PC-3 (cell line): ENCODE results near the gene SUSD2. TPM values are rescaled to one million over a fixed set of nuclear protein-coding genes. Genes with fewer than 3 reads are reported as not detected.

Experiments
- ATAC-seq: fragments of 200-7000 bp; cut with Tn5 transposase; 2 replicates; pipeline ENCODE4 v1.9.1; 2020; ENCODE audit warnings: mild to moderate bottlenecking, moderate library complexity
- BruUV-seq: library from RNA; stranded (reverse); fragments of 400-500 nt; replicated peaks from 2 replicates; lab custom pipeline; 2021; lab: Mats Ljungman, UMichigan
- CTCF ChIA-PET: fragments of 300-600 bp; sonication (Branson Sonifier 250); formaldehyde crosslinking; loops from one replicate; lab custom pipeline; 2022; ENCODE audit warnings: antibody characterized with exemption; lab: Charles Lee
- POLR2A ChIA-PET: fragments of 300-600 bp; sonication (Branson Sonifier 250); formaldehyde crosslinking; loops from one replicate; lab custom pipeline; 2022; ENCODE audit warnings: antibody characterized with exemption; ENCODE audit not compliant: unreplicated experiment; lab: Charles Lee
- DNase-seq: peaks from one replicate; pipeline ENCODE4 v3.0.0-alpha.2; 2015
- H2AFZ ChIP-seq: fragments of 300-600 bp; sonication (generic); 2 replicates; pipeline ENCODE4 v1.6.0; 2016; ENCODE audit warnings: antibody characterized with exemption, low read length
- H3F3A ChIP-seq: fragments of 300-600 bp; sonication (generic); one replicate; pipeline ENCODE4 v1.6.0; 2017; ENCODE audit warnings: antibody characterized with exemption, low read length, control low read depth, mild to moderate bottlenecking; ENCODE audit not compliant: unreplicated experiment
- H3K27ac ChIP-seq: fragments of 300-600 bp; sonication (generic); 2 replicates; pipeline ENCODE4 v1.5.1; 2016; ENCODE audit warnings: mild to moderate bottlenecking, low read length
- H3K27me3 ChIP-seq: fragments of 300-600 bp; sonication (generic); 2 replicates; pipeline ENCODE4 v1.6.1; 2016; ENCODE audit warnings: low read length, mixed read lengths
- H3K36me3 ChIP-seq: fragments of 300-600 bp; sonication (generic); 2 replicates; pipeline ENCODE4 v1.6.1; 2016; ENCODE audit warnings: low read depth, mixed run types, low read length, mixed read lengths
- H3K4me1 ChIP-seq: fragments of 300-600 bp; sonication (generic); 2 replicates; pipeline ENCODE4 v1.5.1; 2016; ENCODE audit warnings: low read length; ENCODE audit not compliant: insufficient read depth
- H3K4me2 ChIP-seq: fragments of 300-600 bp; sonication (generic); 2 replicates; pipeline ENCODE4 v1.6.0; 2016; ENCODE audit warnings: low read length
- H3K4me3 ChIP-seq: fragments of 300-600 bp; sonication (generic); 2 replicates; pipeline ENCODE4 v1.5.1; 2016; ENCODE audit warnings: mild to moderate bottlenecking, low read length, mixed read lengths
- H3K79me2 ChIP-seq: fragments of 300-600 bp; sonication (generic); 2 replicates; pipeline ENCODE4 v1.6.1; 2017; ENCODE audit warnings: low read length, mixed read lengths
- H3K9ac ChIP-seq: fragments of 300-600 bp; sonication (generic); 2 replicates; pipeline ENCODE4 v1.6.0; 2016; ENCODE audit warnings: mild to moderate bottlenecking, low read length
- H3K9me2 ChIP-seq: fragments of 300-600 bp; sonication (generic); replicated peaks from 2 replicates; pipeline ENCODE4 v1.6.1; 2016; ENCODE audit warnings: mixed run types, low read length, mixed read lengths
- H3K9me3 ChIP-seq: fragments of 300-600 bp; sonication (generic); 2 replicates; pipeline ENCODE4 v1.6.1; 2016; ENCODE audit warnings: low read length, mixed read lengths
- H4K20me1 ChIP-seq: fragments of 300-600 bp; sonication (generic); 2 replicates; pipeline ENCODE4 v1.6.1; 2016; ENCODE audit warnings: low read length, mixed read lengths
- CTCF ChIP-seq: fragments of 300-600 bp; sonication (generic); conservative IDR thresholded peaks from 2 replicates; pipeline ENCODE4 v1.5.1; 2017; ENCODE audit warnings: antibody characterized with exemption, low read depth, mild to moderate bottlenecking, low read length
- EZH2 ChIP-seq: fragments of 300-600 bp; sonication (generic); IDR thresholded peaks from one replicate; pipeline ENCODE4 v1.6.1; 2017; ENCODE audit warnings: antibody characterized with exemption, mild to moderate bottlenecking, low read length; ENCODE audit not compliant: unreplicated experiment
- EZH2phosphoT487 ChIP-seq: fragments of 300-600 bp; sonication (generic); IDR thresholded peaks from 2 replicates; pipeline ENCODE4 v1.6.1; 2018; ENCODE audit warnings: mild to moderate bottlenecking, antibody characterized with exemption, low read length, borderline replicate concordance
- intact Hi-C: fragments of 100-400 bp; cut with micrococcal nuclease; formaldehyde crosslinking; loops from 2 replicates; pipeline ENCODE4 v1.9.0; 2023
- total RNA-seq: library from RNA; depleted of rRNA; stranded (reverse); fragments of >200 nt; gene quantifications from 2 replicates; pipeline ENCODE4 v1.2.3, GENCODE V29; 2014

The SUSD2 gene
- total RNA-seq, 1 experiment from 2014 or later, result 1.3 TPM

GRCh38 chr22:24161485-24161884 is 19.8 kb upstream of the SUSD2 start:
- intact Hi-C loops, result no loop called here
- DNase-seq (no peak), ATAC-seq (no peak)
- BruUV-seq, result no TSS peak
- Histone ChIP-seq H3K9ac (no peak overlapping the region), H3K79me2 (no peaks in the 10 kb centered on the region), H3K4me3 (no peak overlapping the region), H3K9me2 (no peaks in the 10 kb centered on the region), H2AFZ (no peak overlapping the region), H3K9me3 (no peaks in the 10 kb centered on the region), H3K4me1 (peaks cover 6% of the 10 kb centered on the region; the same call in 1 of the 2 replicates), H3K4me2 (no peak overlapping the region), H3K27me3 (no peaks in the 10 kb centered on the region), H3K27ac (no peak overlapping the region), H4K20me1 (no peaks in the 10 kb centered on the region), H3F3A (no peaks in the 10 kb centered on the region), H3K36me3 (no peaks in the 10 kb centered on the region)
- TF ChIP-seq EZH2phosphoT487 (no peak), EZH2 (no peak), CTCF (no peak)
- ChIA-PET POLR2A (no interaction called here), CTCF (no interaction called here)

DNA sequence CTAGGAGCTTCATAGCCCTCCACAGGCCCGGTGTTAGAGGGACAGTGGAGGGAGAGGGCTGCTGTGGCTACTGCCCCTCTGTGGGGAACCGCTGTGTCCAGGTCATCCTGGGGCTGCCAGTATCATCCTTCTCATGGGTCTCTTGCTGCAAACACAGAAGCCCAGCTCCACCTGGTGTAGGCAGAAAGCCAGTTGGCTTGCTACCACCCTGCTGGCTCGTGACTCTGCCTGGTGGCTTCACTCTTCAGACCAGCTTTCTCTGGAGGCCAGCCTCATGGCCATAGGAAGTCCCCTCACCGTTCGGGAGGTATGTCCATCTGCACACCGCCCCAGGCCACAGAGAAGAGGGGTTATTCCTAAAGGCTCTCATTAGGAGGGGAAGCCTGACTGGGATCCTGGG is 19.4 kb upstream of the SUSD2 start:
- ChIA-PET POLR2A (no interaction called here), CTCF (no interaction called here)
- intact Hi-C loops, result no loop called here
- Histone ChIP-seq H3K9me2 (no peaks in the 10 kb centered on the region), H3K4me2 (no peak overlapping the region), H3K27me3 (no peaks in the 10 kb centered on the region), H3K4me1 (peaks cover 6% of the 10 kb centered on the region; the same call in 1 of the 2 replicates), H3K9ac (no peak overlapping the region), H3F3A (no peaks in the 10 kb centered on the region), H3K36me3 (no peaks in the 10 kb centered on the region), H3K9me3 (no peaks in the 10 kb centered on the region), H4K20me1 (no peaks in the 10 kb centered on the region), H3K4me3 (no peak overlapping the region), H2AFZ (no peak overlapping the region), H3K27ac (no peak overlapping the region), H3K79me2 (no peaks in the 10 kb centered on the region)
- no peak for DNase-seq
- ATAC-seq, result no peak
- BruUV-seq, result no TSS peak
- TF ChIP-seq EZH2, result no peak
- no peak for TF ChIP-seq EZH2phosphoT487
- TF ChIP-seq CTCF, result no peak

DNA sequence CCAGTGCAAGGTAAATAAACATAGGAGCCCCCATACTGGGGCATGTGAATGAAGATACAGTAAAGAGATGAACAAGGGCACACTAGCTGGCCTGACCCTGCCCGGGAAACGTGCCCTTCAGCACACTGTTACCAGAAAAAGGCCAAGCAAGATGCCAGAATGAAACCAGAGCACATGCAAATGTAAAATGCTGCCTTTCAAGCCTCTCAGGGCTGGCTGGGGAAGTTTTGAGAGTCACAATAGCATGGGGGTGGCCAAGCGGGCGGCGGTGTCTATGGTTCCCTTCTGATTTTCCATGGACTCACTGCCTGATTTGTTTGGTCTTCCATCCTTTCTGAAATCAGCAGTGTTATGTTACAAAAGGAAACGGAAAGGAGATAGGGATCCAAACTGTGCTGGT is 18.9 kb upstream of the SUSD2 start:
- Histone ChIP-seq H3K79me2 (no peaks in the 10 kb centered on the region), H3K9ac (no peak overlapping the region), H4K20me1 (no peaks in the 10 kb centered on the region), H3K4me2 (no peak overlapping the region), H2AFZ (no peak overlapping the region), H3K27me3 (no peaks in the 10 kb centered on the region), H3K4me3 (no peak overlapping the region), H3K9me2 (no peaks in the 10 kb centered on the region), H3K9me3 (no peaks in the 10 kb centered on the region), H3F3A (no peaks in the 10 kb centered on the region), H3K27ac (no peak overlapping the region), H3K4me1 (peaks cover 6% of the 10 kb centered on the region; the same call in 1 of the 2 replicates), H3K36me3 (no peaks in the 10 kb centered on the region)
- DNase-seq, result no peak
- POLR2A ChIA-PET, result no interaction called here
- BruUV-seq, result no TSS peak
- intact Hi-C loops, result no loop called here
- no peak for ATAC-seq
- CTCF ChIA-PET, result no interaction called here
- no peak for TF ChIP-seq CTCF
- no peak for TF ChIP-seq EZH2phosphoT487
- TF ChIP-seq EZH2, result no peak
